ENCODE measurements around the gene LCE3C. TPM values are rescaled to one million over a fixed set of nuclear protein-coding genes. Genes with fewer than 3 reads are reported as not detected.

The LCE3C gene
- total RNA-seq, 1 experiment from 2014 or later: not detected

- TF ChIP-seq, protein P1, sequence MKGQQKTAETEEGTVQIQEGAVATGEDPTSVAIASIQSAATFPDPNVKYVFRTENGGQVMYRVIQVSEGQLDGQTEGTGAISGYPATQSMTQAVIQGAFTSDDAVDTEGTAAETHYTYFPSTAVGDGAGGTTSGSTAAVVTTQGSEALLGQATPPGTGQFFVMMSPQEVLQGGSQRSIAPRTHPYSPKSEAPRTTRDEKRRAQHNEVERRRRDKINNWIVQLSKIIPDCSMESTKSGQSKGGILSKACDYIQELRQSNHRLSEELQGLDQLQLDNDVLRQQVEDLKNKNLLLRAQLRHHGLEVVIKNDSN (CRISPR knock-in tag; IDR thresholded peaks at IDR 0.05): no peak
- TF ChIP-seq NFE2L1 (CRISPR knock-in tag; IDR thresholded peaks at IDR 0.05): no peak
- no peak for TF ChIP-seq E2F4 (CRISPR knock-in tag; IDR thresholded peaks at IDR 0.05; ENCODE audit: borderline replicate concordance, low read depth)
- TF ChIP-seq EMX1 (CRISPR knock-in tag; IDR thresholded peaks at IDR 0.05): no peak
- TF ChIP-seq, protein P2, sequence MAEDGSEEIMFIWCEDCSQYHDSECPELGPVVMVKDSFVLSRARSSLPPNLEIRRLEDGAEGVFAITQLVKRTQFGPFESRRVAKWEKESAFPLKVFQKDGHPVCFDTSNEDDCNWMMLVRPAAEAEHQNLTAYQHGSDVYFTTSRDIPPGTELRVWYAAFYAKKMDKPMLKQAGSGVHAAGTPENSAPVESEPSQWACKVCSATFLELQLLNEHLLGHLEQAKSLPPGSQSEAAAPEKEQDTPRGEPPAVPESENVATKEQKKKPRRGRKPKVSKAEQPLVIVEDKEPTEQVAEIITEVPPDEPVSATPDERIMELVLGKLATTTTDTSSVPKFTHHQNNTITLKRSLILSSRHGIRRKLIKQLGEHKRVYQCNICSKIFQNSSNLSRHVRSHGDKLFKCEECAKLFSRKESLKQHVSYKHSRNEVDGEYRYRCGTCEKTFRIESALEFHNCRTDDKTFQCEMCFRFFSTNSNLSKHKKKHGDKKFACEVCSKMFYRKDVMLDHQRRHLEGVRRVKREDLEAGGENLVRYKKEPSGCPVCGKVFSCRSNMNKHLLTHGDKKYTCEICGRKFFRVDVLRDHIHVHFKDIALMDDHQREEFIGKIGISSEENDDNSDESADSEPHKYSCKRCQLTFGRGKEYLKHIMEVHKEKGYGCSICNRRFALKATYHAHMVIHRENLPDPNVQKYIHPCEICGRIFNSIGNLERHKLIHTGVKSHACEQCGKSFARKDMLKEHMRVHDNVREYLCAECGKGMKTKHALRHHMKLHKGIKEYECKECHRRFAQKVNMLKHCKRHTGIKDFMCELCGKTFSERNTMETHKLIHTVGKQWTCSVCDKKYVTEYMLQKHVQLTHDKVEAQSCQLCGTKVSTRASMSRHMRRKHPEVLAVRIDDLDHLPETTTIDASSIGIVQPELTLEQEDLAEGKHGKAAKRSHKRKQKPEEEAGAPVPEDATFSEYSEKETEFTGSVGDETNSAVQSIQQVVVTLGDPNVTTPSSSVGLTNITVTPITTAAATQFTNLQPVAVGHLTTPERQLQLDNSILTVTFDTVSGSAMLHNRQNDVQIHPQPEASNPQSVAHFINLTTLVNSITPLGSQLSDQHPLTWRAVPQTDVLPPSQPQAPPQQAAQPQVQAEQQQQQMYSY (CRISPR knock-in tag; IDR thresholded peaks at IDR 0.05): no peak
- TF ChIP-seq MYBL2 (CRISPR knock-in tag; IDR thresholded peaks at IDR 0.05): no peak
- TF ChIP-seq ZNF219 (CRISPR knock-in tag; IDR thresholded peaks at IDR 0.05; ENCODE audit: borderline replicate concordance): no peak
- TF ChIP-seq RELA (CRISPR knock-in tag; IDR thresholded peaks at IDR 0.05; ENCODE audit: borderline replicate concordance): no peak
- no peak for TF ChIP-seq HMGXB4 (CRISPR knock-in tag; IDR thresholded peaks at IDR 0.05)
- no peak for TF ChIP-seq TP53 (CRISPR knock-in tag; IDR thresholded peaks at IDR 0.05)
These were observed 45.1 kb downstream of the LCE3C start (continued) for GRCh38 chr1:152645146-152645545.

DNA sequence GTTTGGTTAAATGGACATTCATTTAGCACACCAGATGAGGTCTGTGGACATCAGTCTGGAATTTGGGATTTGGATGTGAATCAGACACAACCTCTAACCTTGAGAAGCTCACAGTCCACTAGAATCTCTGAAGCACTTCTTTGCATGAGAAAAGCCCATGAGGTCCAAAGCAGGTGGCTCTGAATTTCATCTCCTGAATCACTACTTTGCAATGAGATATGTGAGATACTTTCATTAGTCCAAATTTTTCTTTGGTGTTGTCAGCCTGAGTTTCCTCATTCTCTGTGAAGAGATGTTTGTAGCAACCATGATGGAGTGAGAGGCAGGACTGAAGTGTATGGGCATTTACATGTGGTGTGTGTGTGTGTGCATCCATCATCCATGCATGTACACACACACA is 46.6 kb downstream of the LCE3C start:
- peaks cover 3% of the 10 kb centered on the region; the same call in 1 of the 2 replicates for H3K27me3 Mint-ChIP-seq (ENCODE audit: low read depth)
- H3K4me3 Mint-ChIP-seq: no peak overlapping the region
- H3K9me3 Mint-ChIP-seq: peaks cover 90% of the 10 kb centered on the region
- H3K36me3 Mint-ChIP-seq: peaks cover 66% of the 10 kb centered on the region
- H3K4me1 Mint-ChIP-seq: no peaks in the 10 kb centered on the region
- ChIA-PET POLR2A (no interaction called here), CTCF (no interaction called here)
- DNase-seq (ENCODE audit: low spot score) (no peak), ATAC-seq (no peak)
- H3K27ac Mint-ChIP-seq: no peak overlapping the region
- TF ChIP-seq, protein P3, sequence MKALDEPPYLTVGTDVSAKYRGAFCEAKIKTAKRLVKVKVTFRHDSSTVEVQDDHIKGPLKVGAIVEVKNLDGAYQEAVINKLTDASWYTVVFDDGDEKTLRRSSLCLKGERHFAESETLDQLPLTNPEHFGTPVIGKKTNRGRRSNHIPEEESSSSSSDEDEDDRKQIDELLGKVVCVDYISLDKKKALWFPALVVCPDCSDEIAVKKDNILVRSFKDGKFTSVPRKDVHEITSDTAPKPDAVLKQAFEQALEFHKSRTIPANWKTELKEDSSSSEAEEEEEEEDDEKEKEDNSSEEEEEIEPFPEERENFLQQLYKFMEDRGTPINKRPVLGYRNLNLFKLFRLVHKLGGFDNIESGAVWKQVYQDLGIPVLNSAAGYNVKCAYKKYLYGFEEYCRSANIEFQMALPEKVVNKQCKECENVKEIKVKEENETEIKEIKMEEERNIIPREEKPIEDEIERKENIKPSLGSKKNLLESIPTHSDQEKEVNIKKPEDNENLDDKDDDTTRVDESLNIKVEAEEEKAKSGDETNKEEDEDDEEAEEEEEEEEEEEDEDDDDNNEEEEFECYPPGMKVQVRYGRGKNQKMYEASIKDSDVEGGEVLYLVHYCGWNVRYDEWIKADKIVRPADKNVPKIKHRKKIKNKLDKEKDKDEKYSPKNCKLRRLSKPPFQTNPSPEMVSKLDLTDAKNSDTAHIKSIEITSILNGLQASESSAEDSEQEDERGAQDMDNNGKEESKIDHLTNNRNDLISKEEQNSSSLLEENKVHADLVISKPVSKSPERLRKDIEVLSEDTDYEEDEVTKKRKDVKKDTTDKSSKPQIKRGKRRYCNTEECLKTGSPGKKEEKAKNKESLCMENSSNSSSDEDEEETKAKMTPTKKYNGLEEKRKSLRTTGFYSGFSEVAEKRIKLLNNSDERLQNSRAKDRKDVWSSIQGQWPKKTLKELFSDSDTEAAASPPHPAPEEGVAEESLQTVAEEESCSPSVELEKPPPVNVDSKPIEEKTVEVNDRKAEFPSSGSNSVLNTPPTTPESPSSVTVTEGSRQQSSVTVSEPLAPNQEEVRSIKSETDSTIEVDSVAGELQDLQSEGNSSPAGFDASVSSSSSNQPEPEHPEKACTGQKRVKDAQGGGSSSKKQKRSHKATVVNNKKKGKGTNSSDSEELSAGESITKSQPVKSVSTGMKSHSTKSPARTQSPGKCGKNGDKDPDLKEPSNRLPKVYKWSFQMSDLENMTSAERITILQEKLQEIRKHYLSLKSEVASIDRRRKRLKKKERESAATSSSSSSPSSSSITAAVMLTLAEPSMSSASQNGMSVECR (CRISPR knock-in tag; IDR thresholded peaks at IDR 0.05; ENCODE audit: borderline replicate concordance): no peak
- TF ChIP-seq NR2C2 (CRISPR knock-in tag; IDR thresholded peaks at IDR 0.05) (no peak), PRRX2 (CRISPR knock-in tag; IDR thresholded peaks at IDR 0.05) (no peak), JUN (CRISPR knock-in tag; IDR thresholded peaks at IDR 0.05) (no peak), FOXK1 (CRISPR knock-in tag; IDR thresholded peaks at IDR 0.05) (no peak)
- TF ChIP-seq, protein P4, sequence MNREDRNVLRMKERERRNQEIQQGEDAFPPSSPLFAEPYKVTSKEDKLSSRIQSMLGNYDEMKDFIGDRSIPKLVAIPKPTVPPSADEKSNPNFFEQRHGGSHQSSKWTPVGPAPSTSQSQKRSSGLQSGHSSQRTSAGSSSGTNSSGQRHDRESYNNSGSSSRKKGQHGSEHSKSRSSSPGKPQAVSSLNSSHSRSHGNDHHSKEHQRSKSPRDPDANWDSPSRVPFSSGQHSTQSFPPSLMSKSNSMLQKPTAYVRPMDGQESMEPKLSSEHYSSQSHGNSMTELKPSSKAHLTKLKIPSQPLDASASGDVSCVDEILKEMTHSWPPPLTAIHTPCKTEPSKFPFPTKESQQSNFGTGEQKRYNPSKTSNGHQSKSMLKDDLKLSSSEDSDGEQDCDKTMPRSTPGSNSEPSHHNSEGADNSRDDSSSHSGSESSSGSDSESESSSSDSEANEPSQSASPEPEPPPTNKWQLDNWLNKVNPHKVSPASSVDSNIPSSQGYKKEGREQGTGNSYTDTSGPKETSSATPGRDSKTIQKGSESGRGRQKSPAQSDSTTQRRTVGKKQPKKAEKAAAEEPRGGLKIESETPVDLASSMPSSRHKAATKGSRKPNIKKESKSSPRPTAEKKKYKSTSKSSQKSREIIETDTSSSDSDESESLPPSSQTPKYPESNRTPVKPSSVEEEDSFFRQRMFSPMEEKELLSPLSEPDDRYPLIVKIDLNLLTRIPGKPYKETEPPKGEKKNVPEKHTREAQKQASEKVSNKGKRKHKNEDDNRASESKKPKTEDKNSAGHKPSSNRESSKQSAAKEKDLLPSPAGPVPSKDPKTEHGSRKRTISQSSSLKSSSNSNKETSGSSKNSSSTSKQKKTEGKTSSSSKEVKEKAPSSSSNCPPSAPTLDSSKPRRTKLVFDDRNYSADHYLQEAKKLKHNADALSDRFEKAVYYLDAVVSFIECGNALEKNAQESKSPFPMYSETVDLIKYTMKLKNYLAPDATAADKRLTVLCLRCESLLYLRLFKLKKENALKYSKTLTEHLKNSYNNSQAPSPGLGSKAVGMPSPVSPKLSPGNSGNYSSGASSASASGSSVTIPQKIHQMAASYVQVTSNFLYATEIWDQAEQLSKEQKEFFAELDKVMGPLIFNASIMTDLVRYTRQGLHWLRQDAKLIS (CRISPR knock-in tag; IDR thresholded peaks at IDR 0.05; ENCODE audit: borderline replicate concordance): no peak
- TF ChIP-seq, protein P5, sequence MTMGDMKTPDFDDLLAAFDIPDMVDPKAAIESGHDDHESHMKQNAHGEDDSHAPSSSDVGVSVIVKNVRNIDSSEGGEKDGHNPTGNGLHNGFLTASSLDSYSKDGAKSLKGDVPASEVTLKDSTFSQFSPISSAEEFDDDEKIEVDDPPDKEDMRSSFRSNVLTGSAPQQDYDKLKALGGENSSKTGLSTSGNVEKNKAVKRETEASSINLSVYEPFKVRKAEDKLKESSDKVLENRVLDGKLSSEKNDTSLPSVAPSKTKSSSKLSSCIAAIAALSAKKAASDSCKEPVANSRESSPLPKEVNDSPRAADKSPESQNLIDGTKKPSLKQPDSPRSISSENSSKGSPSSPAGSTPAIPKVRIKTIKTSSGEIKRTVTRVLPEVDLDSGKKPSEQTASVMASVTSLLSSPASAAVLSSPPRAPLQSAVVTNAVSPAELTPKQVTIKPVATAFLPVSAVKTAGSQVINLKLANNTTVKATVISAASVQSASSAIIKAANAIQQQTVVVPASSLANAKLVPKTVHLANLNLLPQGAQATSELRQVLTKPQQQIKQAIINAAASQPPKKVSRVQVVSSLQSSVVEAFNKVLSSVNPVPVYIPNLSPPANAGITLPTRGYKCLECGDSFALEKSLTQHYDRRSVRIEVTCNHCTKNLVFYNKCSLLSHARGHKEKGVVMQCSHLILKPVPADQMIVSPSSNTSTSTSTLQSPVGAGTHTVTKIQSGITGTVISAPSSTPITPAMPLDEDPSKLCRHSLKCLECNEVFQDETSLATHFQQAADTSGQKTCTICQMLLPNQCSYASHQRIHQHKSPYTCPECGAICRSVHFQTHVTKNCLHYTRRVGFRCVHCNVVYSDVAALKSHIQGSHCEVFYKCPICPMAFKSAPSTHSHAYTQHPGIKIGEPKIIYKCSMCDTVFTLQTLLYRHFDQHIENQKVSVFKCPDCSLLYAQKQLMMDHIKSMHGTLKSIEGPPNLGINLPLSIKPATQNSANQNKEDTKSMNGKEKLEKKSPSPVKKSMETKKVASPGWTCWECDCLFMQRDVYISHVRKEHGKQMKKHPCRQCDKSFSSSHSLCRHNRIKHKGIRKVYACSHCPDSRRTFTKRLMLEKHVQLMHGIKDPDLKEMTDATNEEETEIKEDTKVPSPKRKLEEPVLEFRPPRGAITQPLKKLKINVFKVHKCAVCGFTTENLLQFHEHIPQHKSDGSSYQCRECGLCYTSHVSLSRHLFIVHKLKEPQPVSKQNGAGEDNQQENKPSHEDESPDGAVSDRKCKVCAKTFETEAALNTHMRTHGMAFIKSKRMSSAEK (CRISPR knock-in tag; IDR thresholded peaks at IDR 0.05; ENCODE audit: borderline replicate concordance): no peak
